HG03159 (cell line): ENCODE data around the gene SERP2.

Source experiments
- ATAC-seq: cut with Tn5 transposase; IDR thresholded peaks from one replicate; pipeline ENCODE4 v1.9.1; 2021; ENCODE audit warnings: mild to moderate bottlenecking, moderate library complexity; ENCODE audit not compliant: unreplicated experiment

Gene SERP2

GRCh38 chr13:44431150-44431549, 57.5 kb downstream of the SERP2 start:
- no peak for ATAC-seq

GRCh38 chr13:44432650-44433049, 59.0 kb downstream of the SERP2 start:
- no peak for ATAC-seq

- no peak for ATAC-seq
These were observed 60.5 kb downstream of the SERP2 start for GRCh38 chr13:44433863-44434765.

GRCh38 chr13:44434766-44435141, 61.1 kb downstream of the SERP2 start:
- ATAC-seq: no peak

- peak; percentile 78 for ATAC-seq
These were observed 61.7 kb downstream of the SERP2 start for GRCh38 chr13:44435142-44435918.

GRCh38 chr13:44435919-44436510, 62.4 kb downstream of the SERP2 start:
- no peak for ATAC-seq

GRCh38 chr13:44436589-44437337, 63.1 kb downstream of the SERP2 start:
- ATAC-seq: no peak

- ATAC-seq: no peak
These were observed 64.0 kb downstream of the SERP2 start for GRCh38 chr13:44437356-44438233.

- no peak for ATAC-seq
These were observed 64.6 kb downstream of the SERP2 start for GRCh38 chr13:44438234-44438579.

- no peak for ATAC-seq
These were observed 65.9 kb downstream of the SERP2 start for GRCh38 chr13:44439452-44440024.

GRCh38 chr13:44440046-44440608, 66.5 kb downstream of the SERP2 start:
- ATAC-seq: no peak
